Activated naive CD8-positive, alpha-beta T cell treated with anti-CD3 and anti-CD28 coated beads, Interleukin-2, amount 50 U/mL, for 24 hours (primary cell): ENCODE measurements around the gene MSH4.
"Not testable (repeated sequence)": the region's sequence is repeated elsewhere in the genome, so short reads cannot be mapped to it uniquely, and the experiment has no call there.

Experiments
- ATAC-seq: fragments of 150-1000 bp; cut with Tn5 transposase; one replicate; pipeline ENCODE4 v1.10.0; 2021
- DNase-seq: peaks from one replicate; pipeline ENCODE4 v3.0.0; 2021
- H3K27ac Mint-ChIP-seq: one replicate; pipeline ENCODE4 v1.8.0; 2021; ENCODE audit warnings: mild to moderate bottlenecking, mixed read lengths
- H3K27me3 Mint-ChIP-seq: one replicate; pipeline ENCODE4 v1.8.0; 2021; ENCODE audit warnings: mixed read lengths
- H3K36me3 Mint-ChIP-seq: one replicate; pipeline ENCODE4 v1.8.0; 2021; ENCODE audit warnings: low read depth, mixed read lengths
- H3K4me1 Mint-ChIP-seq: one replicate; pipeline ENCODE4 v1.8.0; 2021; ENCODE audit warnings: mixed read lengths
- H3K4me3 Mint-ChIP-seq: one replicate; pipeline ENCODE4 v1.8.0; 2021; ENCODE audit warnings: mild to moderate bottlenecking, moderate library complexity, mixed read lengths
- H3K9me3 Mint-ChIP-seq: one replicate; pipeline ENCODE4 v1.8.0; 2021; ENCODE audit warnings: mixed read lengths

Gene MSH4

DNA sequence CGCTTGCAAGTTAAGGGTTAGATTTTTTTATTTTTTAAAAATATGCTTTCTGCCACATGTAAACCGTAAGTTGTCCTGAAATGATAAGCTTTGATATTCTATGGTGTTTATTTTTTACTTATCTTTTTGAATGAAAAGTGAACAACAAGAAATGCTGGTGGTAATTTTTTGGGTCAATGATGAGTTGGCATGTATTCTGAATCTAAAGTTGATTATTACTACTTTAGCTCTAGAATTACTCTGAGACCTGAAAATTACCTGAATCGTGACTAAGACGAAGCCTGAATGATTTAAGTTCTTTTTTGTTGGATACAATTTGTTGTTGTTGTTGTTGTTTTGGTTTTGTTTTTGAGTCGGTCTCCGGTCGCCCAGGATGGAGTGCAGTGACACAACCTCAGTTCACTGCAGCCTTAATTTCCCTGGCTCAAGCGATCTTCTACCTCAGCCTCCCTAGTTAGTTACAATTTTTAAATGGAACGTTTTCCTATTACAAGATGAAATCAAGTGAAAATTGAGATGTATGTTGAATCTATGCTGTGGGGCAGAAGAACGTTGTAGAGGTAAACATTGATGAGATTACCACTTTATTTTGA, 9.7 kb upstream of the MSH4 start:
- H3K27me3 Mint-ChIP-seq: no peaks in the 10 kb centered on the region
- peaks cover 62% of the 10 kb centered on the region for H3K36me3 Mint-ChIP-seq
- H3K27ac Mint-ChIP-seq: peak overlapping the region; percentile 98
- ATAC-seq (no peak), DNase-seq (no peak)
- H3K4me3 Mint-ChIP-seq: peak overlapping the region; percentile 100
- H3K4me1 Mint-ChIP-seq: peaks cover 55% of the 10 kb centered on the region
- no peaks in the 10 kb centered on the region for H3K9me3 Mint-ChIP-seq

DNA sequence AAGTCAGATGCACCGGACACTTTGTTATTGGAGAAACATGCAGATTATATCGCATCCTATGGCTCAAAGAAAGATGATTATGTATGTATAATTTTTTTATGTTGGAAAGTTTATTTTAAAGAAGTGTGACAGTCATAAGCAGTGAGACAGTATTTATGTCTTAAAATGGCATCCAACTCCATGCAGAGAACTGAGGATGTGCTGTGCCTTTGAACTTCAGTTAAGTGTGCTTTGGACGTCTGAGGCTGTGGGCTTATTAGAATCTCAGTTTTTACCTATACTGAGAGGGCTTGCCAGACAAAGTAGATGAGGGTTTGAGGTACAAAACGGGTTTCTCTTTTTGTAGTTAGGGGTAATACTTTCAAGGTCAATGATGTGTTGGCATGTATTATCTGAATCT, 9.2 kb upstream of the MSH4 start:
- Mint-ChIP-seq H3K9me3 (no peaks in the 10 kb centered on the region), H3K36me3 (peaks cover 67% of the 10 kb centered on the region), H3K4me1 (peaks cover 59% of the 10 kb centered on the region), H3K27me3 (no peaks in the 10 kb centered on the region), H3K27ac (peak overlapping the region; percentile 98), H3K4me3 (peak overlapping the region; percentile 100)
- DNase-seq: no peak
- no peak for ATAC-seq

DNA sequence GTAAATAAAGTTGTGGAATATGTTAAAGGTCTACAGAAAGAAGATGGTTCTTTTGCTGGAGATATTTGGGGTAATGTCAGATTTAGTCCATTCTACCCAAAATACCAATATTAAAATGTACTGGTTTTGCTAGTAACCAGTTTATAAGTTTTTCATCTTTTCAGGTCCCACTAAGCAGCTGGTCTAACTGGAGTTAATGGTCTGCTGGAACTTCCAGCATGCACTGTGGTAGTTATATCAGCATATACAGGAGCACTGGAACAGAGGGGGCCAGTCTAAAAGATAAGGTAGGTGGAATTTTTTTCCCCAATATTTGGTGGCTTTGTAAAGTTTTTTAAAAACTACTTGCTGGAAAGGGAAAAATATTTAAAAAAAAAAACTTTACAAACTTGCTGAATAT, 6.7 kb upstream of the MSH4 start:
- Mint-ChIP-seq H3K27ac (peak overlapping the region; percentile 98), H3K4me1 (peaks cover 68% of the 10 kb centered on the region), H3K4me3 (peak overlapping the region; percentile 100), H3K27me3 (no peaks in the 10 kb centered on the region), H3K9me3 (no peaks in the 10 kb centered on the region), H3K36me3 (peaks cover 88% of the 10 kb centered on the region)
- ATAC-seq (no peak), DNase-seq (no peak)

DNA sequence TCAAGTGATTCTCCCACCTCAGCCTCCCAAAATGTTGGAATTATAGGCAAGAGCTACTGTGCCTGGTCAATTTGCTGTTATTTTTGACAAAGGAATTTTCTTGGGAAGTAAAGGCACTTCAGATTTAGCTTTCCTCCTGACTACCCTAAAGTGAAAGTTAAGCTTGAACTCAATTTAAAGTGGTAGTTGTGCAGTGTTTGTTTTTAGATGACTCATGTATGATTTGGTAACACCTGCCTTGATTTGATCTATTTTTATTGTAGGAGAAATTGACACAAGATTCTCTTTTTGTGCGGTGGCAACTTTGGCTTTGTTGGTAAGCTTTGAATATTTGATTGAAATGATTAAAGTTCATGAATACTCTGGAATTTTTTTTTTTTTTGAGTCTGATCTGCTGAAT, 5.7 kb upstream of the MSH4 start:
- Mint-ChIP-seq H3K4me1 (peaks cover 60% of the 10 kb centered on the region), H3K36me3 (peaks cover 95% of the 10 kb centered on the region), H3K9me3 (no peaks in the 10 kb centered on the region), H3K4me3 (peak overlapping the region; percentile 100), H3K27ac (peak overlapping the region; percentile 98), H3K27me3 (no peaks in the 10 kb centered on the region)
- no peak for DNase-seq
- ATAC-seq: no peak

DNA sequence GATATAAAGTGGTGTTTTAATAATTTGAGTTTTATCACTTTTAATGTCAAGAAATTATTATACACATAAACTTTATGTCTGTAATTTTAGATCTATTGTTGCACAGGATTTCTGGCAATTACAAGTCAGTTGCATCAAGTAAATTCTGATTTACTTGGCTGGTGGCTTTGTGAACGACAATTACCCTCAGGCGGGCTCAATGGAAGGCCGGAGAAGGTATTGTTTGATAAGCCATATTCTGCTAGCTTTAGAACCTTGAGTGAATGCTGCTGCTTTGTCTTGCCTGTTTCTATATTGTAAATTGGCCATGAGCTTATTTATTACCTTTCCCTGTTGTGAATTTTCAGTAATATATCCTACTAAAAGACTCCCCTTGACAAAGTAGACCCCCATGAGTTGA, 4.6 kb upstream of the MSH4 start:
- Mint-ChIP-seq H3K27ac (peak overlapping the region; percentile 78), H3K9me3 (no peaks in the 10 kb centered on the region), H3K36me3 (peaks cover 92% of the 10 kb centered on the region), H3K27me3 (no peaks in the 10 kb centered on the region), H3K4me1 (peaks cover 59% of the 10 kb centered on the region), H3K4me3 (peak overlapping the region; percentile 100)
- ATAC-seq (no peak), DNase-seq (no peak)

DNA sequence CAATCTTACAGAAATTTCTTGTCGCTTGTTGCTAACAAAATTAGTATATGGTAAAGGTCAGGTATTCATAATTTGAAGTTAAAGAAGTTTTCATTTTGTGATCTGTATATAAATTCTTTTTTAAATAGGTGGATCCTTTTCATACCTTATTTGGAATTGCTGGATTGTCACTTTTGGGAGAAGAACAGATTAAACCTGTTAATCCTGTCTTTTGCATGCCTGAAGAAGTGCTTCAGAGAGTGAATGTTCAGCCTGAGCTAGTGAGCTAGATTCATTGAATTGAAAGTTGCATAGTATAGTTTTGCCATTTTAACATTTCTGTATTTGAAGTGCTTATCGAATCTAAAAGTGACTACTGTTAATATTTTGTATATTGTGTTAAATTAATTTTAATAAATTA, 2.3 kb upstream of the MSH4 start:
- Mint-ChIP-seq H3K27ac (peak overlapping the region; percentile 61), H3K4me3 (no peak overlapping the region), H3K27me3 (no peaks in the 10 kb centered on the region), H3K36me3 (peaks cover 77% of the 10 kb centered on the region), H3K4me1 (peaks cover 42% of the 10 kb centered on the region), H3K9me3 (no peaks in the 10 kb centered on the region)
- no peak for ATAC-seq
- DNase-seq: no peak

DNA sequence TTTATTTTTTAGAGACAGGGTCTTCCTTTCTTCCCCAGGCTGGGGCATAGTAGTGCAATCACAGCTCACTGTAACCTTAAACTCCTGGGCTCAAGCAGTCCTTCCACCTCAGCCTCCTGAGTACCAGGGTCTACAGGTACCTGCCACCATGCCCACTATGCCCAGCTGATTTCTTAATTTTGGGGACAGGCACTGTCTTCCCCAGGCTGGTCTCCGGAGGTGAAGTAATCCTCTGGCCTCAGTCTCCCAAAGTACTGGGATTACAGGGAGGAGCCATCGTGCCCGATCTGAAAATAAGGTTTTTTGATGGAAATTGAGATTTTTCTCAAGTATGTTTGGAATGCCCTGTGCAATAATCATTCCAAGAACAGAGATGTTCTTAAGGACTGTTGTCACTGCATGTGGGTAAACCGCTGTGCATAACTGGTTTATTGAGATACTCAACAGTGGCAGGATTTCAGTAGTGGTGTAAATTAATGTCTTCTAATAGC, 934 bp upstream of the MSH4 start:
- ATAC-seq (no peak), DNase-seq (peak; percentile 31)
- Mint-ChIP-seq H3K27me3 (no peaks in the 10 kb centered on the region), H3K4me1 (peaks cover 29% of the 10 kb centered on the region), H3K4me3 (no peak overlapping the region), H3K9me3 (no peaks in the 10 kb centered on the region), H3K27ac (peak overlapping the region; percentile 82), H3K36me3 (peaks cover 64% of the 10 kb centered on the region)

DNA sequence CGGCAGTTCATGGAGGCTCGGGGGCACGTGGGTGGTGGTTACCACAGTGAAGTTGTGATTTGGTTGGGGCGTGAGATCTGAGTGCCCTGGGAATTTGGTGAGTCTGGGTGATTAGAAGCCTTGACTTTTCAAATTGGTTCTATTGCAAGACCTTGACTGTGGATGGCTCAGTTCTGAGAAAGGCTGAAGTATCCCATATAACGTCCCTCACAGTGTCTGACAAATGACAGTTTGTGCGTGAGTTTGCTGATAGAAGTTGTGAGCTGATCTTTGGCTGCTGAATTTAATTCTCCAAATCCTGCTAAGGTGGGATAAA, 549 bp downstream of the MSH4 start:
- ATAC-seq: no peak
- H3K4me3 Mint-ChIP-seq: no peak overlapping the region
- H3K27ac Mint-ChIP-seq: peak overlapping the region; percentile 21

DNA sequence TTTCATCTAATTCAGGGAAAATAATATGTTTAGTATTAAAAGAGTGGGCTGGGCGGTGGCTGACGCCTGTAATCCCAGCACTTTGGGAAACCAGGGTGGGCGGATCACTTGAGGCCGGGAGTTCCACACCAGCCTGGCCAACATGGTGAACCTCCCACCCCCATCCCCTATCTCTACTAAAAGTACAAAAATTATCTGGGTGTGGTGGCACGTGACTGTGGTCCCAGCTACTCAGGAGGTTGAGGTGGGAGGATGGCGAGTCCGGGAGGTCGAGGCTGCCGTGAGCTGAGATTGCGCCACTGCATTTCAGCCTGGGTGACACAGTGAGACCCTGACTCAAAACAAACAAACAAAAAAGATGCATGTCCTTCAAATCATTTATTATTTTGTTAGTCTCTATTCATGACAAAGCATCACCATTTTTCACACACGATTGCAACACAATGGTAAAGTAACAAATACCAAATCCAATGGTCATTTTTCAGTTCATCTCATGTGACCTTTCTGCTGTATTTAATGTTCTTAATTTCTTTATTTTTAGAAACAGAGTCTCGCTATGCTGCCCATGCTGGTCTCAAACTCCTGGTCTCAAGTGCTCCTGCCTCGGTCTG, 1.0 kb downstream of the MSH4 start:
- Mint-ChIP-seq H3K9me3 (no peaks in the 10 kb centered on the region), H3K36me3 (peaks cover 44% of the 10 kb centered on the region), H3K27ac (no peak overlapping the region), H3K27me3 (no peaks in the 10 kb centered on the region), H3K4me1 (peaks cover 12% of the 10 kb centered on the region), H3K4me3 (no peak overlapping the region)
- DNase-seq: no peak
- no peak for ATAC-seq

More for the DNA sequence above, 549 bp downstream of the MSH4 start:
- no peak for DNase-seq
- H3K4me1 Mint-ChIP-seq: peaks cover 17% of the 10 kb centered on the region
- no peaks in the 10 kb centered on the region for H3K27me3 Mint-ChIP-seq
- no peaks in the 10 kb centered on the region for H3K9me3 Mint-ChIP-seq
- H3K36me3 Mint-ChIP-seq: peaks cover 49% of the 10 kb centered on the region

DNA sequence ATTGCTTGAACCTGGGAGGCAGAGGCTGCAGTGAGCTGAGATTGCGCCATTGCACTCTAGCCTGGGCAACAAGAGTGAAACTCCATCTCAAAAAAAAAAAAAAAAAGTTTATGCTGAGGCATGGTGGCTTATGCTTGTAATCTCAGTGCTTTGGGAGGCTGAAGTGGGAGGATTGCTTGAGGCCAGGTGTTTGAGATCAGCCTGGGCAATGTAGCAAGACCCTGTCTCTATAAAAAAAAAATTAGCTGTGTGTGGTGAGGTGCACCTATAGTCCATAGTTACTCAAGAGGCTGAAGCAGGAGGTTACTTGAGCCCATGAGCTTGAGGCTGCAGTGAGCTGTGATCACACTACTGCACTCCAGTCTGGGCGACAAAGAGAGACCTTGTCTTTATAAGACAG, 4.8 kb downstream of the MSH4 start:
- H3K27ac Mint-ChIP-seq, DNase-seq, H3K4me1 Mint-ChIP-seq, ATAC-seq, H3K27me3 Mint-ChIP-seq, H3K4me3 Mint-ChIP-seq, H3K9me3 Mint-ChIP-seq: not testable (repeated sequence)
- H3K36me3 Mint-ChIP-seq: peaks cover 11% of the 10 kb centered on the region

DNA sequence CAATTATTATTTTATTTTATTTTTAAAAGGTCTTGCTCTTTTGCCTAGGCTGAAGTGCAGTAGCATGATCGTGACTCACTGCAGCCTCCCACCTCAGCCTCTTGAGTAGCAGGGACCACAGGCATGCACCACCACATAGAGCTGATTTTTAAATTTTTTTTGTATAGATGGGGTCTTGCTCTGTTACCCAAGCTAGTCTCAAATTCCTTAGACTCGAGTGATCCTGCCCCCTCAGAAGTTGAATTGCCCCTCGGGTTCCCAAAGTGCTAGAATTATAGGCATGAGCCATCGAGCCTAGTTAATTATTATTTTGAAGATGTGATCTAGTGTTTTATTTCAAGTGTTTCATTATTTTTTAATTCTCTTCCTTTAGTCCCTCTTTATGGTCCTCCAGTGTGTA, 12.2 kb downstream of the MSH4 start:
- ATAC-seq: no peak
- no peak overlapping the region for H3K27ac Mint-ChIP-seq
- no peak overlapping the region for H3K4me3 Mint-ChIP-seq
- H3K36me3 Mint-ChIP-seq: no peaks in the 10 kb centered on the region
- no peaks in the 10 kb centered on the region for H3K4me1 Mint-ChIP-seq
- H3K9me3 Mint-ChIP-seq: no peaks in the 10 kb centered on the region
- DNase-seq: no peak
- H3K27me3 Mint-ChIP-seq: no peaks in the 10 kb centered on the region

DNA sequence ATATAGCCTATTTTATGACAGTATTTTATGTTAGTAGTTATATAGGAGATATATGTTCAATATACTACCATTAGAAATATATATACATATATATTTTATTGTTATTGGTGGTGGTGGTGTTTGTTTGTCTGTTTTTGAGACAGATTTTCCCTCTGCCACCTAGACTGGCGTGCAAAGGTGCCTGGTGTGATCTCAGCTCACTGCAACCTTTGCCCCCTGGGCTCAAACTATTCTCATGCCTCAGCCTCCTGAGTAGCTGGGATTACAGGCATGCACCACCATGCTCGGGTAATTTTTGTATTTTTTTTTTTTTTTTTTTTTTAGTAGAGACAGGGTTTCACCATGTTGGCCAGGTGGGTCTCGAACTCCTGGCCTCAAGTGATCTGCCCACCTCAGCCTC, 13.4 kb downstream of the MSH4 start:
- H3K4me1 Mint-ChIP-seq, H3K27ac Mint-ChIP-seq, H3K27me3 Mint-ChIP-seq, H3K4me3 Mint-ChIP-seq, H3K9me3 Mint-ChIP-seq, DNase-seq, ATAC-seq, H3K36me3 Mint-ChIP-seq: not testable (repeated sequence)

DNA sequence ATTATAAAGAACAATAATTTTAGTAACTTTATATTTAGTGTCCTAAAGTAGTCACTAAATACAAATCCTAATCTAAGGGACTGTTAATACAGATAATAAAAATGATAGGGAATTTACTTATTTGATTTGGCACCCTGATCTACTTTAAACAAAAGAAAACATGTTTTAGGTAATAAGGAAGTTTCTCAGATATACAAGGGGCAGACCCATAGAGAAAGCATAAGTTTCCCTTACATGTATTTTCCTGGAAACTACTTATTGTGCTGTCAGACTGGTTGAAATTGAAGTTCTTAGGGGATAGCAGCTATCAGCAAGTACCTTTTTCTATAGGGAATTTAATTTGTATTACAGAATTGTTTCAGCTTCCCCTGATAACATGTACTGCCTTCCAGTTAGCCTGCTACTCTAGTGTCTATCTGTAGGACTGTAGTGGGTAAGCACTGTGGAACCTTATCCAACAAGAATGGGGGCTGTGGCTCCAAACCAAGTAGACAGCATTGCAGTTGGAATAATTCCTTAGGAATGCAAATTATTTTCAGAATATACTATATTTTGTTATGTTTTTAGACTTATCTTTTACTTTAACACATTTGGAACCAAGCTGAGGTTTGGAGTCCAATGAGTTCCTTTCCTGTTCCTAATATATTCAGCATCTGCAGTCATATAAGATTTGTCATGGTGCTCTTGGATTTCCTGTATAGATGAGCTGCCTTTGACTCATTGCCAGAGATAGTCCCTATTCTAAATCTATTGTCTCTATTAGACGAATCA, 14.7 kb downstream of the MSH4 start:
- DNase-seq: no peak
- H3K27me3 Mint-ChIP-seq: no peaks in the 10 kb centered on the region
- no peaks in the 10 kb centered on the region for H3K9me3 Mint-ChIP-seq
- H3K27ac Mint-ChIP-seq: no peak overlapping the region
- no peak for ATAC-seq
- H3K36me3 Mint-ChIP-seq: no peaks in the 10 kb centered on the region
- no peak overlapping the region for H3K4me3 Mint-ChIP-seq
- H3K4me1 Mint-ChIP-seq: no peaks in the 10 kb centered on the region

DNA sequence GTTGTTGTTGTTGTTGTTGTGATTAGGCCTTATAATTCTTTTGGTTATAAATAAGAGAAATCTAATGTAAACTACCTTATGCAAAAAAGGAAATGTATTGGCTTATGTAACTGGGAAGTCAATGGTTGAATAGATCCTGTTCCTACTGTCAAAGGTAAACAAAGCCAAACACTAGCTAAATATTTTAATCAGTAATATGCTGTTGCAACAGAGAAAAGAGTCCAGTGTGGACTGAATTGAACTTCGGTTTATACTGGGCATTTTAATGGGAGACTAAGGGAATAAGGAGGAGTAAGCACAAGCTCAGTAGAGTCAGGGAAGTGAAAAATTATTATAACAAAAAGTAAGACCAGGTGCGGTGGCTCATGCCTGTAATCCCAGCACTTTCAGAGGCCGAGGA, 15.4 kb downstream of the MSH4 start:
- Mint-ChIP-seq H3K27me3 (no peaks in the 10 kb centered on the region), H3K4me3 (no peak overlapping the region), H3K9me3 (no peaks in the 10 kb centered on the region), H3K36me3 (no peaks in the 10 kb centered on the region), H3K27ac (no peak overlapping the region), H3K4me1 (no peaks in the 10 kb centered on the region)
- DNase-seq (no peak), ATAC-seq (no peak)

DNA sequence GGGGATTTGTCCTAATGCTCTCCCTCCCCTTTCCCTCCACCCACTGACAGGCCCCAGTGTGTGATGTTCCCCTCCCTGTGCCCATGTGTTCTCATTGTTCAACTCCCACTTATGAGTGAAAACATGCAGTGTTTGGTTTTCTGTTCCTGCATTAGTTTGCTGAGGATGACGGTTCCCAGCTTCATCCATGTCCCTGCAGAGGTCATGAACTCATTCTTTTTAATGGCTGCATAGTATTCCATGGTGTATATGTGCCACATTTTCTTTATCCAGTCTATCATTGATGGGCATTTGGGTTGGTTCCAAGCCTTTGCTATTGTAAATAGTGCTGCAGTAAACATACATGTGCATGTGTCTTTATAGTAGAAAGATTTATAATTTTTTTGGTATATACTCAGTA, 26.9 kb downstream of the MSH4 start:
- not testable (repeated sequence) for H3K27ac Mint-ChIP-seq, H3K27me3 Mint-ChIP-seq, DNase-seq, ATAC-seq, H3K4me1 Mint-ChIP-seq, H3K4me3 Mint-ChIP-seq
- Mint-ChIP-seq H3K36me3 (peaks cover 13% of the 10 kb centered on the region), H3K9me3 (peaks cover 14% of the 10 kb centered on the region)
